HepG2 (cell line): ENCODE results near the gene FXR2. TPM values are rescaled to one million over a fixed set of nuclear protein-coding genes. Genes with fewer than 3 reads are reported as not detected.

Experiments used
- FOSL2 ChIP-seq: sonication (generic); formaldehyde crosslinking; IDR thresholded peaks from 2 replicates; pipeline ENCODE4 v1.4.0; 2020; ENCODE audit warnings: missing genetic modification reagents
- FOXA3 ChIP-seq: IDR thresholded peaks from 2 replicates; pipeline ENCODE4 v1.6.1; 2016; ENCODE audit warnings: missing genetic modification reagents, missing compliant biosample characterization
- HOXA5 ChIP-seq: sonication (generic); formaldehyde crosslinking; IDR thresholded peaks from 2 replicates; pipeline ENCODE4 v1.4.0; 2020; ENCODE audit warnings: missing genetic modification reagents
- MIER2 ChIP-seq: IDR thresholded peaks from 2 replicates; pipeline ENCODE4 v1.6.1; 2016; ENCODE audit warnings: missing biosample characterization, missing genetic modification reagents
- RAD51 ChIP-seq: fragments of 450-650 bp; IDR thresholded peaks from 2 replicates; pipeline ENCODE4 v1.6.1; 2016; ENCODE audit warnings: borderline replicate concordance
- SNAPC2 ChIP-seq: sonication (generic); formaldehyde crosslinking; IDR thresholded peaks from 2 replicates; pipeline ENCODE4 v1.8.1; 2022; ENCODE audit warnings: mild to moderate bottlenecking, missing genetic modification reagents
- ZC3H4 ChIP-seq: sonication (generic); formaldehyde crosslinking; IDR thresholded peaks from 2 replicates; pipeline ENCODE4 v1.4.0; 2020; ENCODE audit warnings: missing genetic modification reagents, borderline replicate concordance
- ZFP41 ChIP-seq: sonication (generic); formaldehyde crosslinking; IDR thresholded peaks from 2 replicates; pipeline ENCODE4 v1.4.0; 2020; ENCODE audit warnings: mild to moderate bottlenecking, missing genetic modification reagents, borderline replicate concordance
- ZNF138 ChIP-seq: sonication (generic); formaldehyde crosslinking; IDR thresholded peaks from 2 replicates; pipeline ENCODE4 v1.5.0; 2020; ENCODE audit warnings: mild to moderate bottlenecking, low read depth, missing genetic modification reagents
- ZNF678 ChIP-seq: sonication (generic); formaldehyde crosslinking; IDR thresholded peaks from 2 replicates; pipeline ENCODE4 v1.4.0; 2020; ENCODE audit warnings: mild to moderate bottlenecking, missing genetic modification reagents
- ZNF713 ChIP-seq: sonication (generic); formaldehyde crosslinking; IDR thresholded peaks from 2 replicates; pipeline ENCODE4 v1.4.0; 2020; ENCODE audit warnings: mild to moderate bottlenecking, missing genetic modification reagents
- ZNF737 ChIP-seq: sonication (generic); formaldehyde crosslinking; IDR thresholded peaks from 2 replicates; pipeline ENCODE4 v1.5.0; 2020; ENCODE audit warnings: missing genetic modification reagents, mild to moderate bottlenecking, borderline replicate concordance
- ZNF788 ChIP-seq: sonication (generic); formaldehyde crosslinking; IDR thresholded peaks from 2 replicates; pipeline ENCODE4 v1.5.0; 2020; ENCODE audit warnings: mild to moderate bottlenecking, missing genetic modification reagents, borderline replicate concordance
- polyA plus RNA-seq, 8 experiments: library from polyadenylated mRNA; depleted of rRNA in 3 of 8; stranded (reverse) in 7 of 8; unstranded in 1 of 8; fragments of >200 nt; fragmentation: Illumina TruSeq in 4 of 8; extraction: Trizol in 4 of 8; gene quantifications; 2 replicates each; pipeline versions ENCODE4 v1.2.1 to v1.2.3, GENCODE V29; 2011 to 2016; ENCODE audit warnings: low read depth in 4 of 8, missing spikeins in 1 of 8, mixed read lengths in 1 of 8; ENCODE audit not compliant: insufficient read depth in 1 of 8
- total RNA-seq, 5 experiments: library from RNA; depleted of rRNA; stranded (reverse); fragments of >200 nt; fragmentation: Illumina TruSeq; extraction: Trizol; gene quantifications; 2 replicates each; pipeline ENCODE4 v1.2.3, GENCODE V29; 2016; ENCODE audit warnings: low read depth in 1 of 5
- TF ChIP-seq, protein P1 (sequence below), 2 experiments: sonication (generic) in 1 of 2; formaldehyde crosslinking in 1 of 2; IDR thresholded peaks; 2 replicates each; pipeline versions ENCODE4 v1.4.0 to v1.6.1; 2016 to 2020; ENCODE audit warnings: borderline replicate concordance in 1 of 2, low read depth in 1 of 2, mild to moderate bottlenecking in 1 of 2, missing genetic modification reagents in 1 of 2
- TF ChIP-seq, protein P2 (sequence below): sonication (generic); formaldehyde crosslinking; conservative IDR thresholded peaks from 2 replicates; pipeline ENCODE4 v1.8.0; 2022; ENCODE audit warnings: low read depth, missing genetic modification reagents
- TF ChIP-seq, protein P3 (sequence below): sonication (generic); formaldehyde crosslinking; conservative IDR thresholded peaks from 2 replicates; pipeline ENCODE4 v1.4.0; 2020; ENCODE audit warnings: missing genetic modification reagents
- TF ChIP-seq, protein P4 (sequence below): IDR thresholded peaks from 2 replicates; pipeline ENCODE4 v1.6.1; 2016; ENCODE audit warnings: low read depth
- TF ChIP-seq, protein P5 (sequence below): sonication (generic); formaldehyde crosslinking; IDR thresholded peaks from 2 replicates; pipeline ENCODE4 v1.5.1; 2020; ENCODE audit warnings: missing genetic modification reagents, mild to moderate bottlenecking, borderline replicate concordance

The FXR2 gene
- total and polyA plus RNA-seq, 2 of the 13 experiments (the other 11 are each of a cell fraction or from before 2014, with no cell fraction given), result 20.9 to 24.4 TPM

DNA sequence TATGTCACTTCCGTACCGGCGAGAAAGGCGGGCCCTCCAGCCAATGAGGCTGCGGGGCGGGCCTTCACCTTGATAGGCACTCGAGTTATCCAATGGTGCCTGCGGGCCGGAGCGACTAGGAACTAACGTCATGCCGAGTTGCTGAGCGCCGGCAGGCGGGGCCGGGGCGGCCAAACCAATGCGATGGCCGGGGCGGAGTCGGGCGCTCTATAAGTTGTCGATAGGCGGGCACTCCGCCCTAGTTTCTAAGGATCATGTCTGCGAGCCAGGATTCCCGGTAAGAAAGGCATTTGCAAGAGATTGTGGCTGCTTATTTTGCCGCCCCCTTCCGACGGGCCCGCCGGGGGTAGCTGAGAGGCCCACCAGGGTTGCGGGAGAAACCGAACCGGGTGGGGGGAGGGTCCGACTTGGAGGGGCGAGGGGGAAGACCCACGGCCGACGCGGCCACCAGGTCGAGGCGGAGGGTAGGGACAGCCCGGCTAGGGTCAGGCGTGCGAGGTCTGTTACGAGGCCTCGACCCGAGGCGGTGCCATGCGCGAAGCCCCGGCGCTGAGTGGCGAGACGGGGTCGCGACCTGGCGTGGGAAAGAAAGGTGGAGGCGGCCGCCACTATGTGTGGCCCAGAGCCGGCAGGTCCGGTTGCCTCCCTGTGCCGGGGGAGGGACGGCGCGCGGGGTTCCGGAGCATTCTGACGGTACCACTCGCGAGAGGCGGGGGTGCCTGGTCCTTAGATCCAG is 41.9 kb downstream of the FXR2 start (continued):
- TF ChIP-seq, protein P1, sequence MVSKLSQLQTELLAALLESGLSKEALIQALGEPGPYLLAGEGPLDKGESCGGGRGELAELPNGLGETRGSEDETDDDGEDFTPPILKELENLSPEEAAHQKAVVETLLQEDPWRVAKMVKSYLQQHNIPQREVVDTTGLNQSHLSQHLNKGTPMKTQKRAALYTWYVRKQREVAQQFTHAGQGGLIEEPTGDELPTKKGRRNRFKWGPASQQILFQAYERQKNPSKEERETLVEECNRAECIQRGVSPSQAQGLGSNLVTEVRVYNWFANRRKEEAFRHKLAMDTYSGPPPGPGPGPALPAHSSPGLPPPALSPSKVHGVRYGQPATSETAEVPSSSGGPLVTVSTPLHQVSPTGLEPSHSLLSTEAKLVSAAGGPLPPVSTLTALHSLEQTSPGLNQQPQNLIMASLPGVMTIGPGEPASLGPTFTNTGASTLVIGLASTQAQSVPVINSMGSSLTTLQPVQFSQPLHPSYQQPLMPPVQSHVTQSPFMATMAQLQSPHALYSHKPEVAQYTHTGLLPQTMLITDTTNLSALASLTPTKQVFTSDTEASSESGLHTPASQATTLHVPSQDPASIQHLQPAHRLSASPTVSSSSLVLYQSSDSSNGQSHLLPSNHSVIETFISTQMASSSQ (IDR thresholded peaks at IDR 0.05; ENCODE audit: low read depth), result no peak
- TF ChIP-seq, protein P1 (CRISPR knock-in tag; IDR thresholded peaks at IDR 0.05; ENCODE audit: borderline replicate concordance), result peak; percentile 76; the same call in 1 of the 2 replicates
- no peak for TF ChIP-seq ZNF737
- TF ChIP-seq SNAPC2 (CRISPR knock-in tag), result no peak
- no peak for TF ChIP-seq FOSL2 (CRISPR knock-in tag)
- TF ChIP-seq, protein P2, sequence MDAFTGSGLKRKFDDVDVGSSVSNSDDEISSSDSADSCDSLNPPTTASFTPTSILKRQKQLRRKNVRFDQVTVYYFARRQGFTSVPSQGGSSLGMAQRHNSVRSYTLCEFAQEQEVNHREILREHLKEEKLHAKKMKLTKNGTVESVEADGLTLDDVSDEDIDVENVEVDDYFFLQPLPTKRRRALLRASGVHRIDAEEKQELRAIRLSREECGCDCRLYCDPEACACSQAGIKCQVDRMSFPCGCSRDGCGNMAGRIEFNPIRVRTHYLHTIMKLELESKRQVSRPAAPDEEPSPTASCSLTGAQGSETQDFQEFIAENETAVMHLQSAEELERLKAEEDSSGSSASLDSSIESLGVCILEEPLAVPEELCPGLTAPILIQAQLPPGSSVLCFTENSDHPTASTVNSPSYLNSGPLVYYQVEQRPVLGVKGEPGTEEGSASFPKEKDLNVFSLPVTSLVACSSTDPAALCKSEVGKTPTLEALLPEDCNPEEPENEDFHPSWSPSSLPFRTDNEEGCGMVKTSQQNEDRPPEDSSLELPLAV (CRISPR knock-in tag), result 0 out of 2 replicates have a peak, but pooled peaks have one; percentile 62
- TF ChIP-seq, protein P3, sequence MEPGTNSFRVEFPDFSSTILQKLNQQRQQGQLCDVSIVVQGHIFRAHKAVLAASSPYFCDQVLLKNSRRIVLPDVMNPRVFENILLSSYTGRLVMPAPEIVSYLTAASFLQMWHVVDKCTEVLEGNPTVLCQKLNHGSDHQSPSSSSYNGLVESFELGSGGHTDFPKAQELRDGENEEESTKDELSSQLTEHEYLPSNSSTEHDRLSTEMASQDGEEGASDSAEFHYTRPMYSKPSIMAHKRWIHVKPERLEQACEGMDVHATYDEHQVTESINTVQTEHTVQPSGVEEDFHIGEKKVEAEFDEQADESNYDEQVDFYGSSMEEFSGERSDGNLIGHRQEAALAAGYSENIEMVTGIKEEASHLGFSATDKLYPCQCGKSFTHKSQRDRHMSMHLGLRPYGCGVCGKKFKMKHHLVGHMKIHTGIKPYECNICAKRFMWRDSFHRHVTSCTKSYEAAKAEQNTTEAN (CRISPR knock-in tag), result peak; percentile 14; the same call in 1 of the 2 replicates
- TF ChIP-seq RAD51, result no peak
- TF ChIP-seq MIER2 (CRISPR knock-in tag), result no peak
- peak; percentile 85 for TF ChIP-seq ZNF678 (CRISPR knock-in tag)
- TF ChIP-seq HOXA5 (CRISPR knock-in tag), result peak; percentile 94
- TF ChIP-seq, protein P4, sequence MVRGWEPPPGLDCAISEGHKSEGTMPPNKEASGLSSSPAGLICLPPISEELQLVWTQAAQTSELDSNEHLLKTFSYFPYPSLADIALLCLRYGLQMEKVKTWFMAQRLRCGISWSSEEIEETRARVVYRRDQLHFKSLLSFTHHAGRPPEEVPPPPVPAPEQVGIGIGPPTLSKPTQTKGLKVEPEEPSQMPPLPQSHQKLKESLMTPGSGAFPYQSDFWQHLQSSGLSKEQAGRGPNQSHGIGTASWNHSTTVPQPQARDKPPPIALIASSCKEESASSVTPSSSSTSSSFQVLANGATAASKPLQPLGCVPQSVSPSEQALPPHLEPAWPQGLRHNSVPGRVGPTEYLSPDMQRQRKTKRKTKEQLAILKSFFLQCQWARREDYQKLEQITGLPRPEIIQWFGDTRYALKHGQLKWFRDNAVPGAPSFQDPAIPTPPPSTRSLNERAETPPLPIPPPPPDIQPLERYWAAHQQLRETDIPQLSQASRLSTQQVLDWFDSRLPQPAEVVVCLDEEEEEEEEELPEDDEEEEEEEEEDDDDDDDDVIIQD (CRISPR knock-in tag), result no peak
- TF ChIP-seq ZFP41 (CRISPR knock-in tag), result no peak
- peak; percentile 47; the same call in 1 of the 2 replicates for TF ChIP-seq ZNF788
- no peak for TF ChIP-seq ZNF713
- TF ChIP-seq, protein P5, sequence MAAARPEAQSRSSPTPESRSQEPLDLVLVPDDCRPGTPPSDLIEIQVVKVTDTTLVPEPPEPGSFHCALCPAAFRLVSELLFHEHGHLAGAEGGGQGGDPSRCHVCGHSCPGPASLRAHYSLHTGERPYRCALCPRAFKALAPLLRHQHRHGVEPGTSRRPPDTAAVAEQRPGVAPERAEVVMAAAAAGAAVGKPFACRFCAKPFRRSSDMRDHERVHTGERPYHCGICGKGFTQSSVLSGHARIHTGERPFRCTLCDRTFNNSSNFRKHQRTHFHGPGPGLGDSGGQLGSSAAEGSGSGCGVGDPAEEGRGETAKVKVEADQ (CRISPR knock-in tag), result no peak
- 0 out of 2 replicates have a peak, but pooled peaks have one; percentile 41 for TF ChIP-seq FOXA3
- no peak for TF ChIP-seq ZC3H4 (CRISPR knock-in tag)
- TF ChIP-seq ZNF138, result peak; percentile 93
